GM18519 (cell line): Measurements from ENCODE around the gene ENTR1.

Source experiments
- ATAC-seq: cut with Tn5 transposase; IDR thresholded peaks from one replicate; pipeline ENCODE4 v1.9.1; 2021; ENCODE audit warnings: mild to moderate bottlenecking, moderate library complexity; ENCODE audit not compliant: unreplicated experiment, low FRiP score

The ENTR1 gene

DNA sequence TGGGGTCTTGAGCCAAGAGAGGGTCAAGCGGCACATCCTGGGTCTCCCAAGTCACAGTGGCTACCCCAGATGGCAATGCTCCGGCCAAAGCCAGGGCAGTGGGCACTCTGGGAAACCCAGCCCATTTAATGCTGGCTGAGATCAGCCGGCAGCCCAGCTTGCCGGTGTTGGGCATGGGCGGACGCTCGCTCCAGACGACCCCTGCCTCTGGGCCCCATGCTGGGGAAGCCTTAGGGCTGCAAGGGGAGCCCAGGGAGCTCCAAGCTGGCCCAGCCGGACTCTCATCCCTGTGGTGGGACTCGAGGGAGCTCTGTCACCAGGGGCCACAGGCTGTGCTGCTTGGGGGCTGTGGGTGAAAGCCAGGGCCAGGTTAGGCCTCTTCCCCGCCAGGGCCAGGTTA is 31.0 kb downstream of the ENTR1 start:
- ATAC-seq, result no peak

- no peak for ATAC-seq
These were observed 31.5 kb downstream of the ENTR1 start for GRCh38 chr9:136379003-136379287.

DNA sequence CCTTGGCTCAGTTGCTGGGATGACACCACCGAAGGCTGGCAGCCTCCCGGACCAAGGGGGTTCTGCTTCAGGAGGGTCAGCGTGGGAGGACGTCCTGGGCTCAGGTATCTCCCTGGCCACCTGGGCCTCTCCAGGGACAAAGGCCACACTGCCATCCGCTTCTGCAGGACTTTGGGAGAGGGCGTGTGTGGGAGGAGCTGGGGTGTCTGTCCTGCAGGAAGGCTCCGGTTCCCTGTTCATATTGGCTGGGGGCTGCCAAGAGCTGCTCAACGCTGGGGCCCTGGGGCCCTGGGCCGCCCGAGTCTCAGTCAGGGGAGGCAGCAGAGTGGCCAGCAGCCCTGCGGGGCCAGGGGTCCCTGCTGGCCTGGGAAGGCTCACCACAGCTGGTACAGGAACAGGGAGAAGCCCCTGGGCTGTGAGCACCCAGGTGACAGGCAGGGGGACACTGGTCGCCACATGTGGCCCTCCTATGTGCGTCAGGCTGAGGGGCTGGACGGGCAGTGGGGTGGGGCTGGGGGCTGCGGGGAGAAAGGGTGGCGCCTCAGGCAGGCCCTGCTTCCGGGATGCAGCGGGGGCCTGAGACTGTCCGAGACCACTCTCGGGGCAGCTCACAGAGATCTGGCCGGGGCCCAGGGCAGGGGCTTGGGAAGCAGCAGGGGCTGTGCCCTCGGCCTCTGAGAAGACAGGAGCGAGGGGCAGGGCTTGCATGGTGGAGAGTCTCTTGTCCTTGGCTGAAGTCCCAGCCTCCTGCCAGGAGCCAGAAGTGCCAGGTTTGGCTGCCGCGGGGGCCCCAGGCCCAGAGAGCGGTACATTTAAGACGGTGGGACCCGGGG is 32.0 kb downstream of the ENTR1 start:
- ATAC-seq, result no peak

- ATAC-seq, result no peak
These were observed 32.9 kb downstream of the ENTR1 start for GRCh38 chr9:136377341-136378169.

DNA sequence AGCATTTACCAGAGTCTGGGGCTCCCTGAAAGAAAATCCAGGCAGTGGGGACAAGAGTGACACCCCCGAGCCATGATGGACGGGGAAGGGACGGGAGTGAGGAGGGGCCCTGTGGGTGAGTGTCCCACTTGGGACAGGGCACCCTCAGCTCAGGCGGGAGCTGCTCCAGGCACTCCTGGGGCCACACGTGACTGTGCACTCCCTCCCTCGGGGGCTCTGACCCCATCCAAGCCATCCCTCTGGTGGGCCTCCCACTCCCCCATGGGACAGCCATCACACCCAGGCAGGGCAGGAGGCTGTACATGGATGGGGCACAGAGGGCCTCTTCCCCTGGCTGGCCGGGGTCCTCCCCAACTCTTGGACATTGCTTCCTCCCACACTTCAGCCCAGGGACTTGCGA is 34.0 kb downstream of the ENTR1 start:
- no peak for ATAC-seq

GRCh38 chr9:136375096-136375495 is 35.3 kb downstream of the ENTR1 start:
- ATAC-seq, result no peak

DNA sequence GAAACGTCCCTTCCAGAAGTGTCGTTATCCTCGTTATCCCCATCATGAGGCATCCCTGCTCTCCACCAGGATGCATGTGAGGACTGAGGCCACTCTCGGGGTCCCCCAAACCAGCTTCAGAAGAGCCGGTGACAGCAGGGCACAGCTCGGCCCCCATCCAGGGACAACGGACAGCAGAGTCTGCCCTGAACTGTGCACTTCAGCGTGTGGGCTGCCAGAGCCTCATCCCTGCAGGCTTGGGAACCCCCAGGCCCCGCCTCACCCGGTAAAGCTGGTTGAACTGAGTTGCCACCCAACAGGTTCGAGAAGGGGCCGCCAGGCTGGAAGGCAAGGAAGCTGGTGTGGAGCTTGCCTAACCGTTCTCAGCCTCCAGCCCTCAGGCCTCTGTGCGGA is 36.2 kb downstream of the ENTR1 start:
- no peak for ATAC-seq

- no peak for ATAC-seq
These were observed 36.9 kb downstream of the ENTR1 start, which contains the start of gene CARD9 for GRCh38 chr9:136373300-136374182. Gene CARD9 (minus strand): TSS chr9:136373669. CDS start chr9:136372078, 1,591 bp downstream.

- ATAC-seq, result no peak
These were observed 37.7 kb downstream of the ENTR1 start for GRCh38 chr9:136372561-136373299.

DNA sequence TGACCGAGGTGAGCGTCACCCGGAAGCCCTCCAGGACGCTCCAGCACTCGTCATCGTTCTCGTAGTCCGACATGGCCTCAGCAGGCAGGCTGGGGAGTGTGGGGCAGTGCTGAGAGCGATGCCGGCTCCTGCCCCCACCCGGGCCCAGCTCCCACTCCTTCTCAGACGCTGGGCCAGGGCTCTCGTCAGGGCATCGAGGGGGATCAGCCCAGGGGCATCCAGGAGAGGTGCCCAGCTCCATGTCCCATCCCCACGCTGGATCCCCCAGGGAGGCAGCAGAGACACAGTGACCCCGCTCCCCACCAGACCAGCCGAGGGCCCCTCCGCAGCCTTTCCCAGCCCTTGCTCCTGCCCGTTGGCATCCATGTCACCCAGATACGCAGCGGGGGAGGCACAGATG is 38.4 kb downstream of the ENTR1 start:
- ATAC-seq, result no peak

DNA sequence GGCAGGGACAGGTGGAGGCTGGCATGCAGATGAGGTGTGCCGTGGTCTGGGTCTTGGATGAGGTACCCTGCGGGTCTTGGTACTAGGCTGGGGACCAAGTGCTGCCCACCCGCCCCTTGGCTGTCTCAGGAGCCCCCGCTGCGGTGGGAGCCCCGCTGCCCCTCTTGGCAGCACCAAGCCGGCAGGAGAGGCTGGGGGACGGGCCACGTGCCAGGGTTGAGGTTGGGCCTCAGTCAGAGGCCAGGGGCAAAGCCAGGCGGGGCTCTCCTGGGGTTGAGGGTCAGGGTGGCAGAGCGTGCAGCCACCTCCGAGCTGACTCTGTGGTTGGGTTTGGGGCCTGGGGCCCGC is 38.9 kb downstream of the ENTR1 start:
- ATAC-seq, result no peak

GRCh38 chr9:136370687-136371532 is 39.5 kb downstream of the ENTR1 start:
- no peak for ATAC-seq

- no peak for ATAC-seq
These were observed 40.4 kb downstream of the ENTR1 start for GRCh38 chr9:136370037-136370436.

DNA sequence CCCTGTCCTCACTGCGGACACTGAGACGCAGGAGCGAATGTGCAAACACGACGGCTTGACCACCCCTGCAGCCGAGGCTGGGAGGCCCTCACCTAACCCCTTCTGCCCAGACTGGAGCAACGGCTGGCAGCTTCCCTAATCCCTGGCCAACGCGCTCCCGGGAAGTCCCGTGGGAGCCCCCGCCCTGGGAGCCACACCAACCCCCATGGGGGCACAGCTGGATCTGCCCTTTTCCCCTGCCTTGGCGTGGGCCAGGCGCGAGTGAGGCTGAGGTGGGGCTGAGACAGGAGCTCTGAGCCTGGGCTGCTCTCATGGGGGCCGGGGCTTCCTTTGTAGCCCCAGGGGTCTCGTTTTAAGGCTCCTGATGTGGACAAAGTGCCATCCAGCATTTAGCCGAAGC is 42.2 kb downstream of the ENTR1 start:
- ATAC-seq, result no peak

DNA sequence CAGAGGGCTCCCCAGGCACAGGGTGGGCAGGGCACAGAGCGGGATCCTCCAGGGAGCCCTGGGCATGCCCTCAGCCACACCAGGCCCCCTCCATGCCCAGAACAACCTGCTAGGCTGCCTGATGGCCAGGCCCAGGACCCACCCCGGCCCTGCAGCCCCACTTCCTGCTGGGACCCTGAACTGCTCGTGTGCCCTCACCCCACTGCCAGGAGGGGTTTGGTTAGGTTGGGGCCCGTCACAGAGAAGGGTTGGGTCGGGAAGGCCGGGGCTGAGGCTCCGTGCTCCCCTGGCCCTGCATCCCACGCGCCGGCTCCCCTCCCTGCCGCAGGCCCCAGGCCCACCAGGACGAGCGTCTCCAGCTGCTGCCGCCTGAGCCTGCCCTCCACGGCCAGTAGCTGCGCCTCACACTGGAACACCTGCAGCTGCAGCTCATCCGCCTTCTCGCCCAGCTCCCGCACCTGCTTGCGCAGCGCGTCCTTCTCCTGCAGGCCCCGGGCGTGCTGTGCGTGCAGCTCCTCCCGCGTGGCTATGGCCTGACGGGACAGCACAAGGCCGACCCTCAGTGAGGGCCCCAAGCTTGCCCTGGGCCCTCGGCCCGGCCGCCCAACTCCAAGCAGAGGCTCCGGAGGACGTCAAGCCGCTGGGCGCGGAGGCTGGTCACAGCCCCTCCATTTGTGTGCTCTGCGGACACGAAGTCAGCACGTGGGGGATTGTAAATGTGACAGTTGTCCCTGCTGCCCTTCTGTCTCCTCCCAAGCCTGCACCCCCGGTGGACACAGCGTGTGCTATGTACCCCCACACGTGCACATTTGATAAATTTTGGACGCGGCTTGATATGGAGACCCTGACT is 42.9 kb downstream of the ENTR1 start:
- ATAC-seq, result no peak

DNA sequence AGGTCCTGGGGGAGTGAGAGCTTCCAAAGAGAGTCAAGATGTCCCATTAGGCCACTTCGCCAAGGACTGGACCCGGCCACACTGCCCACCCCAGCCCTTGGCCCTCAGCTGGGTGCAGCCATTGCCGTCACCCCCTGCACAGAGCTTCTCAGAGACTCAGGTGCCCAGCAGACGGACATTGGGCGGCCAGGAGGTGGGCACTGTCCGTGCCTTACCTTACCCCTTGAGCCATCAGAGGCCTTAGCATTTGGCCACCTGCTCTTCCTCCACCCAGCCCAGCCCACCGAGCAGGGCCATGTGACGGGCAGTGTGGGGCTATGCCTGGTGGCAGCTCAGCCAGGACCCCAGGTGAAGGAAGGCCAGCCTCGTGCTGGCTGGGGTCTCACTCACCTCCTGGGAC is 43.6 kb downstream of the ENTR1 start:
- ATAC-seq, result no peak

DNA sequence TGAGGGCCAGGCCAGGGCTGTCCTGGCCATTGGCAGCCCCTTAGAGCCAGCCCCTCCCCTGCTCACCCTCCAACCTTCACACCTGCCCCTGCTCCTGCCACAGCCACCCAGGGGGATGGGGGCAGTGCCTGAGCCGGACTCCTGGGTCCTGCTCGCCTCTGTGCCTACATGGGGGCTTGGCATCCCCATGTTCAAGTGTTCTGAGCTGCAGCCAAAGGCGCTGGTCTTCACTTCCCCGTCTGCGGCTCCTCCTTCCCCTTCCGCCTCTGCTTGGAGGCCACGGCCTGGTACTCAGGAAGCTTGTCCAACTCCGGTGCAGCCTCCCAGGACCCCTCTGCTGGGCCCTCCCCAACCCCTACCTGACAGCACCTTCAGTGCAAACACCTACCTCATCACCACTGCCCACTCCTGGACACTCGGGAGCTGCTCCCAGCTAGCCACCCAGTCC is 44.6 kb downstream of the ENTR1 start:
- no peak for ATAC-seq

GRCh38 chr9:136364942-136365774 is 45.3 kb downstream of the ENTR1 start:
- ATAC-seq, result no peak
